HT1080 (cell line): ENCODE results near the gene QRICH1. TPM values are rescaled to one million over a fixed set of nuclear protein-coding genes. Genes with fewer than 3 reads are reported as not detected.

Experiments used
- DNase-seq: peaks from one replicate; pipeline ENCODE4 v3.0.0-alpha.2; 2015; ENCODE audit warnings: low read depth
- total RNA-seq: library from RNA; depleted of rRNA; stranded (reverse); fragments of >200 nt; shearing (Covaris generic); gene quantifications from 2 replicates; pipeline ENCODE4 v1.2.3, GENCODE V29; 2014

The QRICH1 gene
- total RNA-seq, 1 experiment from 2014 or later = 100 TPM

DNA sequence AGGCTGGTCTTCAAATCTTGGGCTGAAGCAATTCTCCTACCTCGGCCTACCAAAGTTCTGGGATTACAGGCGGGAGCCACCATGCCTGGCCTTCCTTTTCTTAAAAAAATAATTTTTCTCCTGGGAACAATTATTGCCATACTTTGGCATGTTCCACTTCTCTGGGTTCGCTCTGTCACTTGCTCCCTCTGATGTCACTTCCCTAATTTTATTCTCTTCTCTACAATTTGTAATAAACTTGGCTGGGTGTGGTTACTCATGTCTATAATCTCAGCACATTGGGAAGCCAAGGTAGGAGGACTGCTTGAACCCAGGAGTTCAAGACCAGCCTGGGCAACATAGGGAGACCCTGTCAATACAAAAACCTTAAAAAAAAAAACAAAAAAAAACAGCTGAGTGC lies 58.6 kb downstream of the QRICH1 start:
- DNase-seq = no peak

DNA sequence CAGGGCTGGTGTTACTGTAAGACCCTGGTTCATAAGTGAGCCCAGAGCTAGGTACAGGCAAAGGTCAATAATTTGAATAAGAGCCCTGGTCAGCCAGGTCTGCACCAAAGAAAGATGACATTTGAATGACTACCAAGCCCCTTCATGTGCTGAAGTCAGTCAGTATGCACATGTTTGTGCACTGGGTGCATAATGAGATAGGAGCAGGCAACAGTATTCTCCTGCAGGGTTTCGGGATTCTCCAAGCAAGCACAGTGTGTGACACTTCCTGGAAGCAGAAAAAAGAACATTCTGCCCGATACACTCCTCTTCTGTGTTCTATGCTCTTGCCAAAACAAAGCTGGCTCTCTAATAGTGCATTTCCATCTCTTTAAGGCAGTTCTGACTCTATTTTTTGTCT lies 59.2 kb downstream of the QRICH1 start:
- DNase-seq = no peak

DNA sequence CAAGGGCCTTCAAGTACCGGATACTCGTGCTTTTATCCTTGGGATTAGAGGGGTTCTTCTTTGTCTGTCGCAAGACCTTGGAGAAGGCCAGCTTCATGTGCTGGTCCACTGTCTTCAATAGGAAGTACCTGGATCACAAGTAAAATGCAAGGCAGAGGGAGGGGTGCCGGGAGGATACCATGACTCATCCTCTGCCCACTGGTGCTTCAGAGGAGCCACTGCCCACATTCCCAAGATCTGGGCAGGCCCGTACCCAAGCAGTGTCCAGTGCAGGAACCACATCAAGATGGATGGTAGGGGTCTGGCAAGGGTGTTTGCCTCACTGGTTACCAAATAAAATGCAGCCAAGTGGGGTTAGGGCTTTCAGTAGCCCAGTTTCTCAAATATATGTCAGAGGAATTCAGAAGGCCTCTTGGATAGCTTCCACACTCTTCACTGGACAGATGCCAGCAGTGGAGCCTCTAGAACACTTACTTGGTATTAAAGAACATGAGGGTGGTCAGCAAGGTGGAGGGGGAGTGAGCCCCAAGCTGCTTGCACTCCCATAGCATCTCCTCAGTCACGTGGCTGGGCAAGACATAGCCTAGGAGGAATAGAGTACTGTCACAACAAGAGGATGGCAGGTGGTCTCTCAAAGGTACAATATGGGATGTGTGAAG lies 61.1 kb downstream of the QRICH1 start:
- no peak for DNase-seq

DNA sequence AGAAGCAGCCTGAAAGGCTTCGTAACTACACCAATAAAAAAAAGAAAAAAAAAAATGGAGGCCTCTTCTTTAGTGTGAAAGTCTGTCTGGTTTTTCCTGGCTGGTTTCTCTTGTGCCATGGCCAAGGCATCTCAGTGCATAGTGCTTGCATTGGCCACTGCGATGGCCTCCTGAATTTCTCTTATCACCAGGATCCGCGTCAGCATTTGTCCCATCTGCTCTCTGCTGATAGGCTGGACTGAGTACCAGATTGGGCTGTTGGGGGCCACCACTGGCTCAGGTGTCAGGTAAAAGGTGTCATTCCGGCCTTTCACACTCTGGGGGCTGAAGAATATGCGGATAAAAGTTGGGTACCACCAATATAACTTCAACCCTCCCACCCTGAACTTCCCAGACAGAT lies 63.5 kb downstream of the QRICH1 start:
- no peak for DNase-seq

DNA sequence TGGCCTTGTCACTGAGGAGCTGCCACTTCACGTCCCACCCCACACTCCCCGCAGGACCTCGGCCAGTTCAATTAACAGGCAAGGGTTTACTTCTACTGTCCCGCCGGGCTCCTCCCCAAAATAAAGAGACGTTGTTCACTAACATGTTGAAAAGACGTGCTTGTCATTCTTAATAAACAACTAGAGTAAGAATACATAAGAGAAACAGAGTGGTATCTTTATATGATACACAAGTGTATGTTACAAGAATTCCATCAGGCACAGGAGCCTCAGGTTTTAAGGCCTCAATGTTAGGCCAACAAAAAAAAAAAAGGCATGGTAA lies 64.3 kb downstream of the QRICH1 start:
- no peak for DNase-seq

DNA sequence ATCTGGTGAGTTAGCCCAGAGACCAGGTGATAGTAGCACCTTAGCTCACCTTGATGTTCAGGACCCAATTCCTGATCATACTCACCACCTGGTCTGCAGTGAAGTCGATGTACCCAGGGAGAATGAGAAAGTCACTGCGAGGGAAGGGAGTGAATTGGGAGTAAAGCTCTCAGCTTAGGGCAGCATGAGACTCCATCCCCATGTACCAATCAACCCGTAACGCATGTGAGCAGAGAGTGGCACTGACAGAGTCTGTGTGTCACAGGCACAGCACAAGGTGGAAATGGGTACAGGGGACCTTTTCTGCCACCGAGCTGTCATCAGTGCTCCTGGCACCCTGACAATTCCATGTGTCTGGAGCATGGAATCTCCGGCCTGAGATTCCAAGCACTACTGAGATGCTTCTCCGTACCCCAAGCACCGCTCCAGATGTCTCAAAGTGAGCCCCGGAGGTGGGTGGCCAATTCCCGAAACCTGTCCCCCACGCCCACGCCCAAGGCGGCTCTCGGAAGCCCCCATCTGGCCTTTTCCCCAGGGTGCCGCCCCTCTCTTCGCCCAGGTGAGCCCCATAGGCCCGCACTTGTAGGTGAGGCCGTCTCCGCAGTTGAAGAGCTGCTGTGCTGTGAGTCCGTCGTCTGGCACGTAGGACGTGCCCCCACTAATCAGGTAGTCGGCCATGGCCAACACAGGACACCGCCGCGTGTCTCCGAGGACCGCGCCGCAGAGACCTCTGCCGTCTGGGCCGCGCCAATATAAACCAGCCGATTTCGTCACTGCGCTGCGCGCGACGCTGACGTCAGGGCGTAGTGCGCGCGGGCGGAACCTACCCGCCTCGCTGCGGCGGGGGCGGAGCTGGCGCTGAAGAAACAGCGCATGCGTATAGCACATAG lies 65.0 kb downstream of the QRICH1 start, which contains the start of gene IMPDH2:
Gene IMPDH2 (minus strand): TSS at position 726 of the 890 bp plus-strand sequence. CDS start 48 bp downstream, at position 678.
- peak; percentile 89 for DNase-seq

DNA sequence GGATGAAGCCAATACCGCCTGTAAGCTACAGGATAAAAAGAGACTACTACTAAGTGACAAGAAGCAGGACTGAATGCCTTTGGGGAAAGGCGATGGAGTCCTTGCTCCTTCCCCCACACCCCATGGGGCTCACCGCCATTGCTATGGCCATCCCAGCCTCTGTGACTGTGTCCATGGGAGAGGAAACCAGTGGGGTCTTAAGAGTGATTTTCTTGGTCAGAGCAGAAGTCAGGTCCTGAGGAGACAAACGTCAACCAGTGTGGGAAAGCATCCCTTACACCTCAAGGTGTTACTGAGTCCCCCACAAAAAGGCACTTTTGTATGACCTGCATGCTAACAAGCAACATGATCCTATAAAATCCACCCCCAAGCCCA lies 65.6 kb downstream of the QRICH1 start:
- no peak for DNase-seq

DNA sequence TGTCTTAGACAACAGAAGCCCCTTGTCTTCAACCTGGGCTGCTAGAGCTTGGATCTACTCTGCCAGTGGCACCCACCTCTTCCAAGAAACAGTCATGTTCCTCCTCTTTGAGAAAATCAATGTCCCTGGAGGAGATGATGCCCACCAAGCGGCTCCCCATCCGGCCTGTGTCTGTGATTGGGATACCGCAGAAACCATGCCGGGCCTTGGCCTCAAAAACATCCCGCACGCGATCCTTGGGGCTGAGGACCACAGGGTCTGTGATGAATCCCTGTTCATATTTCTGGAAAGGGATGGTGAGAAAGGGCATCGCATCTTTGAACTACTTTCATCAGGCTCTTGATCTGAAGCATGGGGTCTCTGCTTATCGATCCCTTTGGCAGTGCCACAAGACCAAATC lies 66.2 kb downstream of the QRICH1 start:
- no peak for DNase-seq

DNA sequence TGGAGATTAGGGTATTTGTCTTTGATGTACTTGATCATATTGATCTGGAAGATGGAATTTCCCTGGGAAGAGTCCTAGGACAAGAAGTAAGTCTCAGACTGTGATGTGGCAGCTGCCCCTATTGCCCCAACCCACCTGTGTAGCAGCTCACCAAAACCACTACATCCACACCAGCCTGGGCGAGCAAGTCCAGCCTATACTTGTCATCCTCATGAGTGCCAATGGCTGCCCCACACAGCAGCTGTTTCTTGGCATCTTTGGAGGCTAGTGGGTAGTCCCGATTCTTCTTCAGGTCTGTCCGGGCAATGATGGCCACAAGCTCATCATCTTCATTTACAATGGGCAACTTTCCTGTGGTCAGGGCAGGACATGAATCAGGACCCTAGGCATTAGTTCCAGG lies 67.3 kb downstream of the QRICH1 start:
- no peak for DNase-seq

DNA sequence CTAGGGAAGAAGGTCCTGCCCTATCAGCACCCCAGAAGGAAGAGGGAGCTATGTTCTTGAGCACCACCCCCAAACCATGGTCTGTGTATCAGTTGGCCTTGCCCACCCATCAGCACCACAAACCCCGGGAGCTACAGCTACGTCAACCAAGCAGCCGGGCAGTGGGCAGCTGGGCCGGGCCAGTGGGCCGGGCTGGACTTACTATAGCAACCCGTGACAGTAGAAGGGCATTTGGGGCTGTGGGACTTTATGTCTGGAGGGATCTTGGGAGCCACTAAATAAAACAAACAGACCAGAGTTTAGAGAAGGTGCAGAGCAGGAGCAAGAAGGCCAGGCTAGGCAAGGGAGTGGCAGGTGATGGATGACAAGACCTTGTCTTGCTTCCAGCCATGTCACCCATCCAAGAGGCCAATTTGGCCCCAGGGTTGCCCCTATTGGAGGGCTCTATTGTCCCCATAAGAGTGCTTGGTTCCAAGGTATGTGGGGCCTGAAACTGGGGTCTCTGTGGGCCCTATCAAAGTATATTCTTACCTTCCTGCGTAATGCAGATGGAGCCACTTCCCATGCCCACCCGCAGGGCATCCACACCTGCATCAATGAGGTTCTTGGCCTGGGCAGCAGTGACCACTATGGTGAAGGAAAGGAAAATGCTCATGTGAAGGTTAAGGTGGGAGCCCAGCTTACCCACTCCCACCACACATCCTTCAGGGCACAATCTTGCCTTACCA lies 67.9 kb downstream of the QRICH1 start:
- DNase-seq = no peak

DNA sequence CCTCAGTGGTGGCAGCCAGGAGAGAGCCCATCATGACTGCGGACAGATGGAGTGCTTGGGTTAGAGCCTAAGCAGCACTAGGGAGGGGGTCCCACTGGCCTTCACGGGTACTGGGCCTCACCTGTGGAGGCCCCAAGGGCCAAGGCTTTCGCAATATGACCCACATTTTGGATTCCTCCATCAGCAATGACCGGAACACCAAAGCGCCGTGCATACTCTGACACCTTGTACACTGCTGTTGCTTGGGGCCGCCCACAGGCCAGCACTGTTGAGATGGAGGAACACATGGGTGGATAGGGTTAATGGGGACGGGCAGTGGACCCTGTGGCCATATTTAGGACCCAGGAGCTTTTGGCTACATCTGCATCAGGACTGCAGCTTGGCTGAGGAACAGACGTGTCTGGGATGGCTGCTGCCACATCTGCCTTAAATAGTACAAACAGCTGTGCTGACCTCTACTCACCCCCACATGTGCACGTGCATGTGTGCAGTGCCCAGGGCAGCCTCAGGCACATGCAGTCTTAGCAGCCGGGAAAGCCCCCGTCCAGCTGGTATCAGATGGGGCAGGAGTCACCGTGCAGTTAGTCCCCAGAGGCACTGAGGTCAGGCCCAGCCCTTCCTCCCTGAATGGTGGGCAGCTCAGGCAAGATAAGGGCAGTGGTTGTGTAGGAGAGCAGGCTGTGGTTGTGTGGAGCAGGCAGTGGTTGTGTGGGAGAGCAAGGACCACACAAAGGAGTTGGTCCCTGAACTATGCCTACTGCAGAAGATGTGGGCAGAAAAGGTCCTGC lies 68.7 kb downstream of the QRICH1 start:
- no peak for DNase-seq

DNA sequence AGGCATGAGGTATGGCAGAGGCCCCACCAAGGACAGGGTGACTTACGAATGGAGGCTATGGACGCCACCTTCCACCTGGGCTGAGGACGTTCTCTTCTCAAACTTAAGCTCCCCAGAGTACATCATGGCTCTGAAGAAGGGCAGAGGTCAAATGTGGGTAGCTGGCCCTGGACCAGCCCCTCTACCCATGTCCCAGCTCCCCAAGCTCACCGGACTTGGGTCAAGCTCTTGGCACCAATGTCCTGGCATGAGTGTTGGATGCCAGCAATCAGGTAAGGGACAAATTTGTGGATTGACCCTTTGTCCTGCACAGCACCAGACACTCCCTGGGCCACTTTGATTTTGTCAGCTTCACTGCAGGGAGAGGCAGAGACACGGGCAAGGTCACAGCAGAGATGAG lies 69.4 kb downstream of the QRICH1 start:
- DNase-seq = no peak

DNA sequence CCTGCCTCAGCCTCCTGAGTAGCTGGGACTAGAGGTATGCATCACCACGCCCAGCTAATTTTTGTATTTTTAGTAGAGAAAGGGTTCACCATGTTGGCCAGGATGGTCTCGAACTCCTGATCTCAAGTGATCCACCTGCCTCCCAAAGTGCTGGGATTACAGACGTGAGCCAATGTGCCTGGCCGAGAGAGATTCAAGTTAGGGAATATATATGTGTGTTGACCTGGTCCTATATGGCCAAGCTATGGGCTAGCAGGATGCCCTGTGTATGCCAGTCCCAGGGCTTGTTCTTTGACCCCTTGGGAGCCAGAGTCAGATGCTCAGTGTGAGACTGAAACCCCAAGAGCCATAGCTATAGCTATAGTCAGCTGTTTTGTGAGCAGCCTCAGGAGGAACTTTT lies 70.1 kb downstream of the QRICH1 start:
- DNase-seq = no peak

DNA sequence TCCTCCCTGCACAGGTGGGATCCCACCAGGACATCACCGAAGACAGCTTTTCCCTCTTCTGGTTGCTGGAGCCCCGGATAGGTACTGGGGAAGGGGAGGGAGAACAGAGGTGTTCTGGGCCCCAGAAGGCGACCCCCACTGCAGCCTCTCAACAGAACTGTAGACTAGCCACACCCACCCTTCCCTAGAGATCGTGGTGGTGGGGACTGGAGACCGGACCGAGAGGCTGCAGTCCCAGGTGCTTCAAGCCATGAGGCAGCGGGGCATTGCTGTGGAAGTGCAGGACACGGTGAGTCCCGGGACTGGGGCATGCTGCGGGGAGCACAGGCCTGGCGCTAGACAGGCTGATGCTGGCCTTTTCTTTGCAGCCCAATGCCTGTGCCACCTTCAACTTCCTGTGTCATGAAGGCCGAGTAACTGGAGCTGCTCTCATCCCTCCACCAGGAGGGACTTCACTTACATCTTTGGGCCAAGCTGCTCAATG lies 71.1 kb downstream of the QRICH1 start:
- DNase-seq = peak; percentile 47

DNA sequence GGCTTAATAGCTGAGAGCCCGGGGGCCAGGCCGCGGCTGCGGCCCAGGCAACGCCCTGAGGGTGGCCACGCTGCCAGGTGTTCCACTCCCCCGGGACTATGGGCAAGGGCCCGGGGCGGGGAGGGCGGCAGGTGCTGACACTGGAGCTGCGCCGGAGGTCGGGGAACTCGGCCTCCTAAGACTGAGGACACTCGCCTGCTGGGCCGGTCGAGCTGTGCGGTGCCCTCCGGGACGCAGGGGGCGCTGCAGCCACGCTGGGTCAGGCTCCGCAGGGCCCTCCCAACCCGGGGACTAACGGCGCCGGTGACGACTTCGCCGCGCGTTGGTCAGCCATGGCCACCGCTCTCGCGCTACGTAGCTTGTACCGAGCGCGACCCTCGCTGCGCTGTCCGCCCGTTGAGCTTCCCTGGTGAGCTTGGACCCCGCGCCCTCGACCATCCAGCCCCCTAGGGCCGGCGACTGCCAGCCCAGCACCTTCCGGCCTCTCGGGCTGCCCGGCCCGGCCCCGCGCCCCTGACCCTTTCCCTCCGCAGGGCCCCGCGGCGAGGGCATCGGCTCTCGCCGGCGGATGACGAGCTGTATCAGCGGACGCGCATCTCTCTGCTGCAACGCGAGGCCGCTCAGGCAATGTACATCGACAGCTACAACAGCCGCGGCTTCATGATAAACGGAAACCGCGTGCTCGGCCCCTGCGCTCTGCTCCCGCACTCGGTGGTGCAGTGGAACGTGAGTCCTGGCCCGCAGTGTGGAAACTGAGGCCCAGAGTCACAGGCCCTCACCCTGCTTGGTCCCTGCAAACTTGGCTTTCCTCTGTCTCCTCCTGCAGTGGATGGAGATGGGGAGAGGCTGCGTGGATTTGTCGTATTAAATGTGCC lies 71.8 kb downstream of the QRICH1 start, which contains the start of gene NDUFAF3:
Gene NDUFAF3 (plus strand): TSS at position 309 of the 875 bp plus-strand sequence. CDS start 24 bp downstream, at position 333.
- DNase-seq = peak; percentile 92

DNA sequence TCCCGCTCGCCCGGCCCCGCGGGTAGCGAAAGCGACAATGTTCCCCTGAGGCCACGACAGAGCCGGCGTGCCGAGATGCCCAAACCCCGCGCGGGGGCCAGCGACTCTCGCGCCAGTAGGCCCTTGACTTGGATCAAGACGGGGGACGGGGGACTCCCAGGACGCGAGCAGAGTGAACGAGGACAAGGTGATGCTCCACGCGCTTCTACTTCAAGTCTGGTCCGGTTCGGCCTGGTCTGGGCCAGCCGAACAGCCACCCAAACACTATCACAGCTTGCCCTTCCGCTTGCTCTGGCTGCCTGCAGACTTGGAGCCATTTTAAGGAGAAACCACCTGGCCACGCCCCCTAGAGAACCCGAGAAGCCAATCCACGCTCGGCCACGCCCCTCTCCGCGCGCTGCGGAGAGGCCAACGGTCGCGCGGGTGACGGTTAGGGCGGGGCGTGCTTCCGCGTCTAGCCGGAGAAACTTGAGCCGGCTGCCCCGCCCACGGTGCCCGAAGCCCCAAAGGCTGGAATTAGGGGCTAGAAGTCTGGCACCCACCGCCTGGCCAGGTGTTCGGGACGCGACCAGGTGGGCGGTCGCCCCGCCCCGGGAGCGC lies 72.6 kb downstream of the QRICH1 start:
- peak; percentile 98 for DNase-seq

DNA sequence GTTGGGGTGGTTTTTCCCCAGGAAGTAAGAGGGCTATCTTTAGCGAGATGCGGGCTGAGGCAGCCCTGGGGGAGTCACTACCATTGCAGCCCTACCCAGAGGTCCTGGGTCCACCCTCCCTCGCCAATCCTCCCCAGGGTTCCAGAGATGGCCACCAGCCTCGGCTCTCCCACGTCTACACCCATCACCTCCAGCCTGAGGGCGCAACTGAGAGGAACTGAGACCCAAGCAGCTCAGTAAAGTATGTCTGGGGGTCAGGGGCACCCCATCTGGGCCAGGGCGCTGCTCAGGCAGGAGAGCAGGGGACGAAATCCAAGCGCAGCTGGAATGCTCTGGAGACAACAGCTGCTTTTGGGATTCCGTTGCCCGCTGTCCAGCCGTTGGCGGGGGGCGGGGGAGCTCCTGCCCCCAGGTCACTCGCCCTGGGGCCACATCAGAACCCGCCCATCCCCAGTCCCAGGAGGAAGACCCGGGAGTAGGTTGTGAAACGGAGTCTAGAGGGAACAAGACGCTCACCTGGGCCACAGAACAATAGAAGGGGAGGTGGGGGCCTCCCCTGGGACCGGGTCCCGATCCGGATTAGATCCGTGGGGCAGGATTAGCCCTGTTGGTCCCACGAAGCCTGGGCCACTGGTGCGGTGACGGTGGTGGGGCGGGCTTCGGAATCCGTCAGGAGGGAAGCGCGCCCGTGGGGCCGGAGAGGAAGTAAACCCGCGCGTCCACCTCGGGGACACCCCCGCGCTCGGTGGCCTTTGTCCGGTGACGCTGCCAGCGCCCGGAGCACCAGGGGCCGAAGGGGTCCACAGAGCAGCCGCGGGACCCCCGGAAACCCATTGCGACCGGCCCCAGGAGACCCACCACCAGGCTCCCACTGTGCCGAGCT lies 73.3 kb downstream of the QRICH1 start:
- DNase-seq = no peak

DNA sequence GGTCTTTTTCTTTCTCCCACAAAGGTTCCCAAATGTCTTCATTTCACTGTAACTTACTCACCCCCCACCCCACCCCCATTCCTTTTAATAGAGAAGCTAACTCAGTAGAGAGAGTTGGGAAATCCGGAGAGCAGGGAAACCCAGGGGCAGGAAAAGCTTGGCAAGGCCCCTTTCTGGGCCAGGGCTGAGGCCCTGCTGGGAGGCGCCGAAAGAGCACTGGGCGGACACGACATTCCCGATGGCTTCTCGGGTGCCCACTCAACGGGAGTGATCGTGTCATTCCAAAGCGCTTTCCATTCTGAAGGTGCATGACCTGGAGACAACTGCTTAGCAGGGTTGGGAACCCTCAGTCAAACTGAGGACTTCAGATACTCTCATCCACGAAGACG lies 73.9 kb downstream of the QRICH1 start:
- DNase-seq = no peak

DNA sequence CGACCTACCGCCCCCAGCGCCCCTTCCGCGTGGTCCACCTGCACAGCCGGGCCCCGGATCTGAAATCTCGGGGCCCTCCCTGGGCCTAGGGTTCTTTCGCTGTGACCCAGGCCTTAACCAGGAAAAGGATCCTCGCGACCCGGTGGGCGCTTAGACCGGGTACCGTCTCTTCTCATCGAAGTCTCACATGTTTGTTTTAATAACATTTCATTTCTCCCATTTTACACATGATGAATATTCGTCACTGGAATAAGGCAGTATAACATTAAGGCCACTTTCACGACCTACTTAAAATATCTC lies 75.2 kb downstream of the QRICH1 start:
- DNase-seq = no peak
